Muscle of arm (tissue), 12 donors: Measurements from ENCODE around the gene PSME3IP1. TPM values are rescaled to one million over a fixed set of nuclear protein-coding genes. Genes with fewer than 3 reads are reported as not detected.
A peak's percentile ranks its signal among the peaks of the same experiment; 100 is the strongest.

Experiments used
- DNase-seq: peaks from one replicate; pipeline ENCODE4 v3.0.0-alpha.2; 2013
- polyA plus RNA-seq, 12 donors: library from polyadenylated mRNA; unstranded; fragments of 120-200 nt; gene quantifications; one replicate each; pipeline ENCODE4 v1.2.1, GENCODE V29; 2013; ENCODE audit not compliant: insufficient read length in 12 of 12

The PSME3IP1 gene
- polyA plus RNA-seq, 12 donors, result 46.4 to 99.6 (median 60.1) TPM; not detected in 1

- DNase-seq, result no peak
These were observed 9.9 kb downstream of the PSME3IP1 start for GRCh38 chr16:57175896-57176295.

- DNase-seq, result no peak
These were observed 13.0 kb downstream of the PSME3IP1 start for GRCh38 chr16:57172721-57173290.

GRCh38 chr16:57169327-57169726 is 16.5 kb downstream of the PSME3IP1 start:
- no peak for DNase-seq

DNA sequence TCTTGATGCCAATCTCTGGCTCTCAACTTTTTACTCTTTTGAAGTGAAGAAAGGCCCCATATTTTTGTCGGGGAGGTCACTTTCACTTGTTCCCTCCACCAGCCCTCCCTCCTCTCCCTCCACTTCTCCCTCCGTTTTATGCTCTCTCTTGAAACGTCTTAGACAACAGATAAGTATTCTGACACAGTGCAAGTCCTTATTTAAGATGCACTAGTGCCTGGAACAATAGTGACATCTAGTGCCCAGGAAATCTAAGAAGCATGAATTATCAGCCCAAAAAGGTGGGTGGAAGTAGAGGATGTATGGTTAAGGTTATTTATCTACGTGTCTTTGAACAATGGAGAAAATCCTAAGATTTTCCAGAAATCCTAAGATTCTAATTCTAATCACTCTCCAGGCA is 17.9 kb downstream of the PSME3IP1 start:
- DNase-seq, result peak; percentile 66

DNA sequence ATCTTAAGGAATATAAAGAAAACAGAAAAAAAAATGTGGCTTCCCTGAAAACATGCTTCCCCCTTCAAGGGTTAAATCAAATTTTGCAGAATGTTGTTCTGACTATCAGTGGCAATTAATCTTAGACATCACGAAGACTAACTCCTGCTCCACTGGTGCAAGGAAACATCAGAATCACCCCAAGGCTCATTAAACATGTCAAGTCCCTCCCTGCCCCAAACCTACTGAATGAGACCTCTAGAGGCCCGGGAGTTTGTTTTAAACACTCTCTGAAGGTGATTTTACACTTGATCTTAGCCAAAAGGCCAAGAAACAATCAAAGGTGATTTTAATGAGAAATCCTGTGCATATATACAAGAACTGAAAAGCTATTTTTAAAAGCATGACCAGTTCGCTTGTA is 18.3 kb downstream of the PSME3IP1 start:
- DNase-seq, result no peak

DNA sequence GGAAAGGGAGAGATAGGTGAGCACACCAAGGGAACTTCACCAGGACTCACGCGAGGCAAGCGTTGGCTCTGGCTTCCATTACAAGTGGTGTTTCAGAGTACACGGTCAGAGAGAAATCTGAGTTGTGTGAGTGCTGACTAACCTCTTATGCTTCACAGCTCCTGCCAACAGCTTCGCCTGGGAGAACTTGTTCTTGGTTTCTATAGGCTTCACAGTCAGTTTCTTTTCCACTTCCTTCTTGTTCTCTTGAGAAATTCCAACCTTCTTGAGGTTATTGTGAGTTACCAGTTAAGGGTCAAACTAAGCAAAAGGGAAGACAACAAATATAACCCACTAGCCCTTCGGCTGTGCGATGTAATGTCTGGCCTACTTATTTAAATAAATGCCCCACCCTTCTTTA is 18.9 kb downstream of the PSME3IP1 start:
- no peak for DNase-seq

- DNase-seq, result no peak
These were observed 19.4 kb downstream of the PSME3IP1 start for GRCh38 chr16:57166451-57166850.

DNA sequence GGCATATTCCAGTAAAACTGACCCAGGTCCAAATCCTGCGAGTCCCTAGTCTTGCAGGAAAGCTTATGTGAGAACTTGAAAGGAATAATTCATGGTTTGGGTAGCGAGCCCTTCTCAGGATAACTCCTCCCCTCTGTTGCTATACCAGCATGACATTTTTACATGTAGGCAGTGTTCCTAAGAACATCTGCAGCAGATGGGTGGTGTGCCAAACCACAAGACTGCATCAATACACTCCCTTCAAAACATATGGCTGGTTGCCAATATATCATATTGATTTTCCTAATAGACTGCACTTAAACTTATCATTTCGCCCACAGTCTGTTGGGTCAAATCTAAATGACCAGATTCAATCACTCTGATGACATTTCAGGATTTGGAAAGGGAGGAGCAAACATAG is 19.9 kb downstream of the PSME3IP1 start:
- no peak for DNase-seq

GRCh38 chr16:57165483-57165882 is 20.4 kb downstream of the PSME3IP1 start:
- DNase-seq, result no peak

DNA sequence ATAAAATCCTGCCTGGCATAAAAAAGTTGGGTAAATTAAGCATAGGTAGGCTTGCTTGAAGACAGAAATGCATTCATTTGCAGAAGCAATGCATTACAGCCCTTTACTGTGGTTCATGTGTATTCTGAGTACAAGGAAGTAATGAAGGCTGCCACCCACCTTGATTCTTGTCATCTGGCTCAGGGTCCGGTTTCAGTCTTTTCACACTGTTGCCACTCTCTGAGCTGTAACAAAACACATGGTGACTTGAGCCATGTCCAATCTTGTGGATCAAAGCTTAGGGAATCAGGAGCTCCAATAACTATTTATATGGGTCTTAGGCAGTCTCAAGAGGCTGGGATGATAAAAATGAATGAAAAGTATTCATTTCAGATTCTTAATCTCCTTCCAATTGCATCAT is 22.0 kb downstream of the PSME3IP1 start:
- DNase-seq, result no peak

- no peak for DNase-seq
These were observed 26.4 kb downstream of the PSME3IP1 start for GRCh38 chr16:57159447-57159846.

DNA sequence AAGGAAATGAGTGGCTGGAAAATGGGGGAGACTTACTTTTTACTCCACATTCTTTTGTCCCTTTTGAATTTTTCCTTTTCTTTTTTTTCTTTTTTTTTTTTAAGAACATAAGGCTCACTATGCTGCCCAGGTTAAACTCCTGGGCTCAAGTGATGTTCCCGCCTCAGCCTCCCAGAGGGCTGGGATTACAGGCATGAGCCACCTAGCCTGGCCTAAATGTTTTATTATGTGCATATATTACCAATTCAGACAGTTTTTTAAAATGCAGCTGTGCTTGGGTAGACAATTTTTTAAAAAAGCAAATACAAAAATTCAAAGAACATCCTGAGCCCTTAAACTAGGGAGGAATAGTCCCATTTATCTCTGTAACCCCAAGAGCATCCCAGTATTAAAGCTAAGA is 28.3 kb downstream of the PSME3IP1 start:
- DNase-seq, result no peak

DNA sequence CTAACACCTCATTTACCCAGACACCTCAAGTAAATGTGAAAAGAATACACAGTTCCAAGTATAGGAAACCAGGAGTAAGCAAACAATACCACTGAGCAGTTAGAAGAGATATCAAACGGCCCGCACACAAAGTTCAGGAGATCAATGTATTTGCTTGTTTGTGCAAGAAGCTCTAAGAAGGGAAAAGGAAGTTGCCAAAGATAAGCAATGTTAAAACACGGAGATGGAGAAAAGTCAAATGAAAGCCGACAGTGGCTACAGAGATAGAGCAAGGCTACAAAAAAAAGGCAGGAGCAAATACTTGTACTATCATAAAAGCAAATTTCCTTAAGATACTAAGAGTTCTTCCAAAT is 29.5 kb downstream of the PSME3IP1 start:
- DNase-seq, result no peak

- DNase-seq, result no peak
These were observed 30.0 kb downstream of the PSME3IP1 start for GRCh38 chr16:57155702-57156350.

DNA sequence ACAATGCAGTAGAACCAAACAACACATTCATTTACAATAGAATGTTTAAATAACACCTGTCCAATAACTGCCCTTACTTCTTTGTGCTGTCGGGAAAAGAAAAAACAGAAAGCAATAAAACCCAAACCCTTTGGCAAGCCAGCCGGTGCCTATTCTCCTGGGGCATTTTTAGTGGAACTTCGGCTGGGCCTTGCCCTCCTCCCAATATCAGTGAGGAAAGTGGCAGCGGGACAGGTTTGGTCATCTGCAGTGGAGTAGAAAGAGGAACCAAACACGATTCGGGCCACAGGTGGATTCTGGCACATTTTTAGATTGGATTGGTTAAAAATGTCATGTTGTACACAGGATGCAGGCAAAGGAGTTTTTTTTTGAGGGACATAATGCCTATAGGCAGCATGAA is 32.0 kb downstream of the PSME3IP1 start:
- DNase-seq, result no peak

- no peak for DNase-seq
These were observed 33.4 kb downstream of the PSME3IP1 start for GRCh38 chr16:57152096-57153093.

DNA sequence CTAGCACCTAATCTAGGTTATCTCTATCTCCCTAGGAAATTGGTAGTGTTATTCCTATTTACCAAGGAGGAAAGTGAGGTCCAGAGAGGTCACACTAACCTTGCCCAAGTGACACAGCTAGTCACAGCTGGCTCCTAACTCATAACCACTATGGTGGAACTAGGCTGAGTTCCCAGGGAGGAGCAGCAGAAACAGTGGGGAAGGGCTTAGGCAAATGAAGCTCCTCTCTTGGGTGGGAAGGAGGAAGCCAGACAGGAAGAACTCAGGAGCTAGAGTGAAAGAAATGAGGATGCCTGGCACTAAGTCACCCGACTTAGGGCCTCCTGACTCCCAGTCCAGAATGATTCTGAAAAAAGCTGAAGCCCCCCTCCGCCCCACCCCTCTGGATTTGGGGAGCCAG is 34.5 kb downstream of the PSME3IP1 start:
- no peak for DNase-seq

GRCh38 chr16:57150682-57151330 is 35.0 kb downstream of the PSME3IP1 start:
- DNase-seq, result no peak

- no peak for DNase-seq
These were observed 36.4 kb downstream of the PSME3IP1 start for GRCh38 chr16:57149391-57149790.

- no peak for DNase-seq
These were observed 37.4 kb downstream of the PSME3IP1 start for GRCh38 chr16:57148481-57148880.

DNA sequence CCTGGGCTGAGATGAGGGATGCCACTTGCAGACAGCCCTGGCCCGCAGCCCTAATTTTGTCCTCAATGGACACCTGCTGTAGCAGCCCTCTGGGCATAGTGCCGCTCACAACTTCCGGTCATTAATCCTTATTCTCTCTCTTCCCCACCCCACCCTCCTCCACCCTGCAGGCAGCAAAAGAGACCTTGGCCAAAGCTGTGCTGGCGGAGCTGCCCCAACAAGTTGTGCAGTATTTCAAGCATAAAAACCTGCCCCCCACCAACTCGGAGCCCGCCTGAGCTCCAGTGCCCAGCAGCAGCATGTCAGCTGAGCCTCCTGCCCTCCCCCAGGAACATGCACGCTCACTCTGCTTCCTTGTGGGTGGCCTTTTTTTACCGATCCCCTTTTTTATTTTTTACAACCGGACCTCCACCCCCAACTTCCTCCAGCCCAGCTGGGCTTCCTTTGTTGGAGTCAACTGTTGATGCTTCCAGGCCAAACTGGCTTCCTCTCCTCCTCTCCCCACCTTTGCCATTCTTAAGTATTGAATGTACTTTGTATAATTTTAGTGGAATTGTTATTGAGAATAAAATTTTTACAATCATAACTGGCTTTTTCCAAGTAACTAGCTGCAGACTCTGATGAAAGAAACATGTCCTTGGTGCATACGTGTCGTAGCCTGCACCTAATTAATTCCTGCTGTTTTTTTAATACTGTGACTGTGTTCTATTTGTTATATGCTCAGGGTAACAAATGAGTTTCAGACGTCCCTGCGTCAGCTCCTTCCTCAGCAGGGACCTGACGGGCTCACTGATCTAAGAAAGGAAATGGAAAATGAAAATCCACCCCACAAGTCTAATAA is 38.2 kb downstream of the PSME3IP1 start:
- peak; percentile 57 for DNase-seq
